Bronchus fibroblast of lung (primary cell): ENCODE results near the gene PRPF8. TPM values are rescaled to one million over a fixed set of nuclear protein-coding genes. Genes with fewer than 3 reads are reported as not detected.

ENCODE experiments used
- total RNA-seq: library from RNA; depleted of rRNA; stranded (reverse); fragments of >200 nt; gene quantifications from 2 replicates; pipeline ENCODE4 v1.2.3, GENCODE V29; 2015

Gene PRPF8
- 143 and 152 TPM in 2 replicates for total RNA-seq

DNA sequence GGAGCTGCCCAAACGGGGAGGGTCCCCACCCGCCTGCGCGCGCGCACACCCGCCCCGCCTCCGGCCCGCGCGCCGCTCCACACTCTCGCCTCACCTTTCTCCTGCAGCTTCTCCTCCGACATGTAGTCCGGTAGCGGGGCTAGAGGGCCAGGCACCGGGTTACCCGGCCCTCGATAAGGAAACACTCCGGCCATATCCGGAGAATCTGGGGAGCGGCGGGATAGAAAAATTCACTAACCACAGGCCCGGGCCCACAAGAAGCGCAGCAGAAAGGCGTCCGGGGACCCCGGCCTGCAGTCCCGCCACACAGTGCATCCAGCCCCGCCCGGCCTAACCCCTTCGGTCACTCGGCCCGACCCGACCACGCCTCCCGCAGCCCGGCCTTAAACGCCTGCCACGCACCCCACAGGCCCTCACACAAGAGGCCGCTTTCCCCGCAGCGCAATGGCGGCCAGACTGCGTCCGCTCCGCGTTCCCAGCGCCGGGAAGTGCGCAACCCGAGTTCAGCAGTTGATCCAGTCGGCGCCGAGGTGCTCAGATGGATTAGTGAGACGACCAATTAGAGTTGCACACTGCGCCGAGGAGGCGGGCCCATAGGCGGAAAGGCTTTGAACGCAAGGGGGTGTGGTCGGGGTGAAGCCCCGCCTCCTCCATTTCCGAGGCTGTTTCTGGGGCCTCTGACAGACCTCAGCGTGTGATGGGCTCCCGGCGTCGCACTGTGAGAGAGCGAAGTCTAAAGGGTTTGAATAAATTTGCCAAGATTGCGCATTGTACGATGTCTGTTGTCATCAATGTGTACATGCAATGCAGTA, at the start of gene PRPF8:
TSS of gene PRPF8 (minus strand) at position 490 of the 812 bp plus-strand sequence. CDS start at position 194, 296 bp downstream.

DNA sequence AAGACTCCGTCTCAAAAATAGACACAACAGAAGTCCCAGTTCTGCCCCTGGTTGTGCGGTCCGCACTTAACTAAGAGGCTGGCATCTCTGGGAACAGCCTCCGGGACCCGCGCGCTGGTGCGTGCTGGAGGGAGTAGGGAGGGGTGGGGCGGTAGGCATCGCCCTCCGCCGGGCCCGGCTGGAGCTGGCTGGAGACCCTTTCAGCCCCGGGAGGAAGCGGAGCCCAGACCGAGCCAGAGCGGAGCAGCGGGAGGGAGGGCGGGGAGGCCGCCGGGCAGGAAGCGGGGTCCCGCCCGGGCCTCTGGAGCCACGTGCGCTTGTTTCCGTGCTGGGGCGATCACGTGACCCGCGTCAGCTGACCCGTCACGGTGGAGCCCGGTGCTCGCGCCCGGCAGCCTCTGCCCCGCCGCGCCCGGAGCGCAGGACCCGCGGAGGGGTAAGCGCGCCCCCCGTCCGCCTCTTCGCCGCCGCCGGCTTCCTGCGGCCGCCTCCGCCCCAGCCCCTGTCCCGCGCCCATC, 39.7 kb upstream of the PRPF8 start, which contains the start of gene WDR81:
TSS of gene WDR81 (plus strand) at position 354 of the 518 bp plus-strand sequence. CDS start 256 bp downstream, outside the sequence.

DNA sequence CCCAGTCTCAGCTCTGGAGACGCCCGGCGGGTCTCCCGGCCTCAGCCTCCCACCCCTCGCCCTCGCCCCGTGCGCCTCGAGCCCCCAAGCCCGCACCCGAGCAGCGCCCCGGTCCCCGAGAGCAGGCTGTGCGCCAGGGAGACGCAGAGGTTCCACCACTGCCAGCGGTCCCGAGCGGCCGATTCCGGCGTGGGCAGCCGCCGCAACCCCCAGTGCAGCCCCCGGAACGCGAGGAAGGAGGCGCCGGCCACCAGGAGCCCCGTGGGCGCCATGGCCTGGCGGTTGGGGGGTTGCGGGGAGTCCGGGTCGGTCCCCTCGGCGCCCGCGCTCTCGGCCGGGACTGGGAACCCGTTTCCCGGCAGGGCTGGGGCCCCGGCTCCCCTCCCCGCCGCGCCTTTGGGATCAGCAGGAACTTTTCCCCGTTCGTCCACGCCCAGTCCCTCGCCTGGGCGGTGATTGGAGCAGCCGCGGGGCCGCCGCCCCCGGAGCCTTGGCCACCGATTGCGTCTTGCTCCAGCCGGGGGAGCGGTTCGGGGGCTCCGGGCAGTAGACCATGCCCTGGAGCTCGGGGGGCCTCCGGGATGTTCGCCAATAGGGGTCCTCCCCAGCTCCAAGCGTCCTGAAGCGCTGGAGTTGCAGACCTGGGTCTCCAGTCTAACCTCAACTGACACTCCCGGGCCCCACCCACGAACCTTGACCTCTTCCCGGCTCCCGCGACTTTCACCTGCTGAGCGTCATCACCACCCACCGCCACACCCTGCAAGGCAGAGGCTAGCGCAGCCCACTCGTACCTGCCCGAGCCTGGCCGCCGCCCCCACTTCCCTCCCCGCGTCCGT, 25.5 kb upstream of the PRPF8 start, which contains the start of gene TLCD2:
TSS of gene TLCD2 (minus strand) at position 407 of the 836 bp plus-strand sequence. CDS start at position 272, 135 bp downstream.

DNA sequence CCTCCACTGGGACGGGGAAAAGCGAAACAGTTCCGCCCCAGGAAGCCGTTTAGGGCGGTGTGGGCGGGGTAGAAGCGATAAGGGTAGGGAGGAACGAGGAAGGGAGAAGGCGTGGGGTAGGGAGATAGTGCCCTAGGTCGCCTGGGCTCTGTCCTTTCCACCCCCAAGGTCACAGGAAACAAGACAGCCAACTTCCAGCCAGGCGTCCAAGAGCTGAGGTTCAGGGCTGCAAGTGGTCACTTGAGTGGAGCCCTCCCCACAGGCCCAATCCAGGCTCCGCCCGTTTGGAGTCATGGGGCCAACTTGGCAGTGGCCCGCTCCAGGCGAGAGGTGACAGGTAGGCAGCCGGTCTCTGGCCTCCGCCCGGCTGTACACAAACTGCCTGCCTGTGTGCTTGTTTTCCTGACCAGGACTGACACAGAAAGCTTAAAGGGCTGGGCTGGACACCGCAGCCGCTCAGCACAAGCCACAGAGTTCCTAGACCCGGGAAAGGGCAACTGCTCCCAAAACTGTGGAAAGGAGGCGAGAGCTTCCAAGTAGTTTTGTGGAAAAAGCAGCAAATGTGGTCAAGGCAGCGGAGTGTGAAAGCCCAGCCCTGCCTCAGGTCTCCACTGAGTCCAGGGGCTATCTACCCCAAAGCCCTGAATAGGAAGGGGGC, 34.7 kb downstream of the PRPF8 start, which contains the start of gene RILP:
TSS of gene RILP (minus strand) at position 23 of the 658 bp plus-strand sequence. CDS start 62 bp downstream, outside the sequence.

DNA sequence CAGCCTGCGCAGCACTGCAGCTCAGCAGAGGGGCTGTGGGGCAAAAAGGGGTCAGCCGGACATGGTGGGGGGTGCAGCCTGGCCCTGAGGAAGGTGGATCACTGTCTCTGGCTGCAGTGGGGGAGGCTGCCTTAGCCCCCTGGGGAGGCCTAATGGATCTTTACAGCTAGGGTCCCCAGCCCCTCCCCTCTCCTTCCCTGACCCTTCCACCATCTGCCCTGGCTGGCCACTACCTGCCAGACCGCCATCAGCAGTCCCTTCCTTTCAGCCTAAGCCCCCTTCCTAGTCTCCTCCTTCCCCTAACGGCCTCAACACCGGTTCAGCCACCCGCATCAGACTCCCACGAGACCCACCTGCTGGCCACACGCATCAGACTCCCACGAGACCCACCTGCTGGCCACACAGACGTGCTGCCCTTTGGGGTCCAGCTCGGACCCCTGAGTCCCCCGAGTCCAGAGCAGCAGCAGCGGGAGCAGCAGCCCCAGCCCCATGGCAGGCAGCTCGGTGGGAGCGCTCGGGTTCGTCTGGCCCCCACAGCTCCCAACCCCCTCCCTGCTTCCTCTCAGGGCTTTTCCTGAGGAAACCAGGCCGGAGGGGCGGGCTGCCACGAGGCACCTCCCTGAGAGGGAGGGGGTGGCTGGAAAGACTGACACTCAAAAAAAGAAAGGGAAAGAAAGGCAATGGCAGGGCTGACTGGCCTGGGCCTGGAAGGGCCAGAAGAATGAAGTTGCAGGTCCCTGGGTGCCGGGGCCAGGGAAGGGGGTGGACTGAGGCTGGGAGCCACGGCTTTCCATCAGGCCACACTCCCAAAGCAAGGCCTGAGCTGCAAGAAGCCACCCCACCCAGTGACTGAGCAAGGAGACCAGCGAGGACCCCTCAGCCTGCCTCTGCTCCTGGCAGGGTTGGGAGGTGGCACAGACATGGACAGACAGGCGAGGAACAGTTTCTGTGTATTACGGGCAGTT, 39.2 kb downstream of the PRPF8 start, which contains the start of gene SCARF1:
TSS of gene SCARF1 (minus strand) at position 526 of the 965 bp plus-strand sequence. CDS start at position 491, 35 bp downstream.

DNA sequence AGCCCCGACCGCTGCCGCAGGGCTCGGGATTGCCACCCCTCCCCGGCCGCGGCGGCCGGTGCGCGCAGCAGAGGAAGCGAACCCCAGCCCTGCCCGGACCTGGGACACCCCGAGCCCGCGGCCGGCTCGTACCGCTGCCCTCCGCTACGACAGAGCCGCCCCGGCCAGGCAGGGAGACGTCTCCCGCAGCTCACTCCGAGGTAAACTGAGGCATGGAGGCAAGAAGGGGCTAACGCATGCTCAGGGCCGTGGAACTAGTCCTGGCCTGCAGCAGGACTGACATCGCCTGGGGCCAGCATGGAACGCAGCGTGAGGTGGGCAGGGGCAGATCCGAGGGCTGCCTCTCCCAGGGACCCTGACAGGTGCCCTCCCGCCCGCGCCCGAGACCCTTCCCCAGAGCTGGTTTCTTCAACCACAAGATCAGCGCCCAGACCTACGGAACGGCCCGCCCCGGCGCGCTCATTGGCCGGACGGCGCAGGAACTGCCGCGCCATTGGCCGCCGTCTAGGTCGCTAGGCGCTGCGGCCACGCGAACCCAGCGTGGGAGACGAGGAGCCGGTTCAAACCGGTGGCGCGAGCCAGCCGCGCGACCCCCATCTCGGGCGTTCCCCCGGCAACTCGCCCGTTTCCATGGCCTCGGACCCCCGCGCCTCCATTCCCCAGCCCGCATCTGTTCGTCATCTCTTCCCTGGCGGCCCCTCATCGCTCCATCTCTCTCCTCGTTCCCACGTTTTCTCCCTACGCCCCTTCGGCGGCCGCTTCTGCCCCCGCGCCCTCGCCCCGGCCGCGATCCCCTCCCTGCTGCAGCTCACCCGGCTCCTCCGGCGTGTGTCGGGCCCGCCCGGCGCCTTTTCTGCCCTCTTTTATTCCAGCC, 56.4 kb downstream of the PRPF8 start, which contains the start of gene SLC43A2:
TSS of gene SLC43A2 (minus strand) at position 853 of the 874 bp plus-strand sequence. CDS start 960 bp downstream, outside the sequence.

Other genes with a start within 250 kb of the PRPF8 start
- gene CRK, start 228.6 kb downstream of the PRPF8 start, total RNA-seq, result 48.8 and 51.8 TPM in 2 replicates
- gene MYO1C, start 192.2 kb downstream of the PRPF8 start, total RNA-seq, result 105 and 110 TPM in 2 replicates
- 53.8 and 56.8 TPM in 2 replicates for gene INPP5K, start 168.3 kb downstream of the PRPF8 start, total RNA-seq
- 19.8 and 21.2 TPM in 2 replicates for gene PITPNA, start 122.1 kb downstream of the PRPF8 start, total RNA-seq
- 7.1 and 12.1 TPM in 2 replicates for gene SLC43A2, start 56.0 kb downstream of the PRPF8 start, total RNA-seq
- gene SCARF1, start 39.1 kb downstream of the PRPF8 start, total RNA-seq, result 0.30 and 1.0 TPM in 2 replicates
- gene RILP, start 35.0 kb downstream of the PRPF8 start, total RNA-seq, result 7.1 and 13.8 TPM in 2 replicates
- gene TLCD2, start 25.5 kb upstream of the PRPF8 start, total RNA-seq, result 1.0 TPM in 2 replicates
- 15.9 and 17.7 TPM in 2 replicates for gene WDR81, start 39.8 kb upstream of the PRPF8 start, total RNA-seq
- gene SERPINF2, start 58.0 kb upstream of the PRPF8 start, total RNA-seq, result under 0.01 TPM in 1 of 2 replicates, not detected in the other
- 146 and 153 TPM in 2 replicates for gene SERPINF1, start 77.2 kb upstream of the PRPF8 start, total RNA-seq
- 4.2 and 5.5 TPM in 2 replicates for gene SMYD4, start 145.0 kb upstream of the PRPF8 start, total RNA-seq
- 27.1 and 31.4 TPM in 2 replicates for gene RPA1, start 145.1 kb upstream of the PRPF8 start, total RNA-seq